AG04449 (cell line): ENCODE measurements around the gene NAP1L3.

Experiments used
- CTCF ChIA-PET: fragments of 350-600 bp; formaldehyde crosslinking; extraction: SDS; loops from one replicate; lab custom pipeline; 2021; ENCODE audit warnings: antibody characterized with exemption; lab: Yijun Ruan, JAX
- POLR2A ChIA-PET: fragments of 400-600, 350-600 bp; formaldehyde crosslinking; extraction: SDS; loops from one replicate; lab custom pipeline; 2020; ENCODE audit warnings: antibody characterized with exemption, inconsistent platforms; lab: Yijun Ruan, JAX
- DNase-seq: peaks from one replicate; pipeline ENCODE4 v3.0.0-alpha.2; 2010; ENCODE audit warnings: low read depth, low spot score
- H3K4me3 ChIP-seq: 2 replicates; pipeline ENCODE4 v1.5.1; 2011; ENCODE audit warnings: low read depth, mild to moderate bottlenecking, control low read depth, low read length
- TF ChIP-seq, protein P1 (sequence below): IDR thresholded peaks from one replicate; pipeline ENCODE4 v1.5.1; 2011; ENCODE audit warnings: mild to moderate bottlenecking, moderate library complexity, low read length, control low read depth, inconsistent platforms; ENCODE audit not compliant: insufficient read depth; ENCODE audit errors: missing control alignments

The NAP1L3 gene, protein sequence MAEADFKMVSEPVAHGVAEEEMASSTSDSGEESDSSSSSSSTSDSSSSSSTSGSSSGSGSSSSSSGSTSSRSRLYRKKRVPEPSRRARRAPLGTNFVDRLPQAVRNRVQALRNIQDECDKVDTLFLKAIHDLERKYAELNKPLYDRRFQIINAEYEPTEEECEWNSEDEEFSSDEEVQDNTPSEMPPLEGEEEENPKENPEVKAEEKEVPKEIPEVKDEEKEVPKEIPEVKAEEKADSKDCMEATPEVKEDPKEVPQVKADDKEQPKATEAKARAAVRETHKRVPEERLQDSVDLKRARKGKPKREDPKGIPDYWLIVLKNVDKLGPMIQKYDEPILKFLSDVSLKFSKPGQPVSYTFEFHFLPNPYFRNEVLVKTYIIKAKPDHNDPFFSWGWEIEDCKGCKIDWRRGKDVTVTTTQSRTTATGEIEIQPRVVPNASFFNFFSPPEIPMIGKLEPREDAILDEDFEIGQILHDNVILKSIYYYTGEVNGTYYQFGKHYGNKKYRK

DNA sequence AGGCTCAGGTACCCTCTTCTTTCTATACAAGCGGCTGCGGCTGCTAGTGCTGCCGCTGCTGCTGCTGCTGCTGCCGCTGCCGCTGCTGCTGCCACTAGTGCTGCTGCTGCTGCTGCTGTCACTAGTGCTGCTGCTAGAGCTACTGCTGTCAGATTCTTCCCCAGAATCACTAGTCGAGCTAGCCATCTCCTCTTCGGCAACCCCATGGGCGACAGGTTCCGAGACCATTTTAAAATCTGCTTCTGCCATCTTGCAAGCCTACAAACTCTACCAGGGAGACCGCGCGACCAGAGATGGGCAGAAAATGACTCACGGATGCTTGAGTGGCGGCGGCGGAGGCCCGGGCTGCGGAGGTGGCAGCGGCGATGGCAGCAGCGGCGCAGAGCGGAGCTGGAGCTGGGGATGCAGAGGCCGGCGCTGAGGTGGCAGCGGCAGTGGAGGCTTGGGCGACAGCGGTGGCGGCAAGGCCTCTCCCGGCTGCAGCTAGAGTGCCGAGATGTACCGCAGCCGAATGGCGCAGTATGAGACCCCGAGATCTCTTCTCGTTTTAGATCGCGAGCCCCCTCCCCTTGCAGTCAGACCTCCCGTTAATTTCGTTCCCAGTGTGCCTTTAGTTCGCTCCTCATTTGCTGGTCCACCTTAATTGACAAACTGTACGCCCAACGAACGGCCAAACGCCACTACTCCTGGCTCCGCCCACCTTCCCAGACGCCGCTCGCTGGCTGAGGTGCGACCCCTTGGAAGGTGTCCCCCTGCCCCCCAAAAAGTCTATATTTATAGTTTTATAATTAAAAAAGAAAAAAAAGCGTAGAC, at the start of gene NAP1L3:
Gene NAP1L3 (minus strand): TSS at position 523 of the 813 bp plus-strand sequence. CDS start 274 bp downstream, at position 249.
- ChIA-PET CTCF (no interaction called here), POLR2A (no interaction called here)
- H3K4me3 ChIP-seq = peak within 1 kb of the TSS; percentile 68
- no peak for DNase-seq
- TF ChIP-seq, protein P1, sequence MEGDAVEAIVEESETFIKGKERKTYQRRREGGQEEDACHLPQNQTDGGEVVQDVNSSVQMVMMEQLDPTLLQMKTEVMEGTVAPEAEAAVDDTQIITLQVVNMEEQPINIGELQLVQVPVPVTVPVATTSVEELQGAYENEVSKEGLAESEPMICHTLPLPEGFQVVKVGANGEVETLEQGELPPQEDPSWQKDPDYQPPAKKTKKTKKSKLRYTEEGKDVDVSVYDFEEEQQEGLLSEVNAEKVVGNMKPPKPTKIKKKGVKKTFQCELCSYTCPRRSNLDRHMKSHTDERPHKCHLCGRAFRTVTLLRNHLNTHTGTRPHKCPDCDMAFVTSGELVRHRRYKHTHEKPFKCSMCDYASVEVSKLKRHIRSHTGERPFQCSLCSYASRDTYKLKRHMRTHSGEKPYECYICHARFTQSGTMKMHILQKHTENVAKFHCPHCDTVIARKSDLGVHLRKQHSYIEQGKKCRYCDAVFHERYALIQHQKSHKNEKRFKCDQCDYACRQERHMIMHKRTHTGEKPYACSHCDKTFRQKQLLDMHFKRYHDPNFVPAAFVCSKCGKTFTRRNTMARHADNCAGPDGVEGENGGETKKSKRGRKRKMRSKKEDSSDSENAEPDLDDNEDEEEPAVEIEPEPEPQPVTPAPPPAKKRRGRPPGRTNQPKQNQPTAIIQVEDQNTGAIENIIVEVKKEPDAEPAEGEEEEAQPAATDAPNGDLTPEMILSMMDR = no peak

DNA sequence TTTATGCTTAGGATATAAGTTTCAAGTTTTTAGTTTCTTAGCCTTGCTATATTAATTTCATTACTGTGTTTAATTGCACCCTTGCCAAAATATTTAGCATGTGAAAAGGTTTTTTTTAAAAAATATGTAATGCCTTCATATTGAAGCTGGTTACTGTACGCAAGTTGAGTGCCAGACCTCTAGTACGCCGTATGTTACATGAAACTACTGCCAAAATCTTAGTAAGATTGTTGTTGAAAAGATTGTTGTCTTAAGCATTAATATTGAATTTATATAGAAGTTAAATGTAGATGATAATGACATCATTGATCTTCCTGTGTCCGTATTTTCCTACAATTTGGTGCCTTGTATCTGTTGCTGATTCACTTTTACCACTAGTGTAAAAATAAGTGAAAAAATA, 37.7 kb upstream of the NAP1L3 start:
- TF ChIP-seq, protein P1 = no peak
- no peak for DNase-seq
- no peak overlapping the region for H3K4me3 ChIP-seq
- ChIA-PET CTCF (no interaction called here), POLR2A (no interaction called here)

DNA sequence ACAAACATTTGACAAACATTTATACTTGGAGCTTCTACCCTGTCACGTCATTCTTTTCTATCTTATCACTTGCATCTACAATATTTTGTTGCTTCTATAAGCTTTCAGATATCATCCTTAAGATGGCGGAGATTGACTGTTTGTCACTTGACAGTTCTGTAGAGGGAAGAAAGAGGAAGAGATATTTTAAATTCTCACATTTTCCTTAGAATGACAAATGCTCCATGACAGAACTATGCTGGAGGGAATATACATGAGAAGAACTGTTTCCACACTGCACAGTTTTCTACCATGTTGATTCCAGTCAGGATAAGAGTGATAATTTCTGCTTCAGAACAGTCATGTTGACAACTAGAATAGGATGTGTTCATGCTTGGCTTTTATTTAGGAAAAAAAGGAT, 30.3 kb upstream of the NAP1L3 start:
- no peak overlapping the region for H3K4me3 ChIP-seq
- ChIA-PET CTCF (no interaction called here), POLR2A (no interaction called here)

DNA sequence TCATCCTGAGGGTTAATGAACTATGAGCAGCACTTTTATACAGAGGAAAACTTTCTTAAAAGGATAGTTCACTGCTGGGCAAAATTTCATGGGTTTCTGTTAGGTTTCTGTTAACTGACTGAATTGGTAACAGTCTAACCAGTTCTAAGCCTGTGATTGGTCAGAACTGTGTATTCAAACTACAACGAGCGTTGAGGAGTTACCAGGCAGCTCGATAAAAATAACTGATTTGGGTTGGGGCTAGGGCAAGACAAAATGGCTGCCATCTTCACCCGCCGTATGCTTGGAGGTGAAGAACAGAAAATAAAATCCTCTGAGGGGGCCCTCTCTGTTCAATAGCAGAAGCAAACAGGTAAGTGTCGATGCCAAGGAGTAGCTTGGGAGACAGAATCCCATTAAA, 22.6 kb upstream of the NAP1L3 start:
- TF ChIP-seq, protein P1 = no peak
- ChIA-PET POLR2A (no interaction called here), CTCF (no interaction called here)
- no peak overlapping the region for H3K4me3 ChIP-seq
- DNase-seq = no peak

More for the DNA sequence above, 30.3 kb upstream of the NAP1L3 start:
- DNase-seq = no peak
- TF ChIP-seq, protein P1 = no peak

DNA sequence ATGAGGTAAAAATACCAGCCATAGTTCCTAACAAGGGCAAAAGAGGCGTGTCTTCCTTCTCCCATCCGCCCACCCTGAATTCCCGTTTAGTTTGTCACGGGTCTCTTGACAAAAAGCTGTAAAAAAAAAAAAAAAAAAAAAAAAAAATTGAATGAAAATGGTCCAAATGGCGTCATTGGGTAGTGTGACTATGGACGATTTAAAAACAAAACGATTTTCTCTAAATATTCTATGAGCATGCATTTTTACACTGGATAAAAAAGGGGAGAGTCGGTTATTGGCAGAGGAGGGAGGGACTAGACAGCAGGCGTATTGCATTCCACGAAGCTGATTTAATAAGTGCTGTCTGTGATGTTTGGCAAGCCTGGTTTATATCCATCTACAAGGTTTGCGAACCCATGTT, 492 bp upstream of the NAP1L3 start, which contains the start of gene FAM133A:
Gene FAM133A (plus strand): TSS at position 338 of the 403 bp plus-strand sequence. CDS start 35,214 bp downstream, outside the sequence.
- ChIA-PET CTCF (no interaction called here), POLR2A (no interaction called here)
- H3K4me3 ChIP-seq = peak within 1 kb of the TSS; percentile 68
- no peak for DNase-seq
- TF ChIP-seq, protein P1 = no peak

DNA sequence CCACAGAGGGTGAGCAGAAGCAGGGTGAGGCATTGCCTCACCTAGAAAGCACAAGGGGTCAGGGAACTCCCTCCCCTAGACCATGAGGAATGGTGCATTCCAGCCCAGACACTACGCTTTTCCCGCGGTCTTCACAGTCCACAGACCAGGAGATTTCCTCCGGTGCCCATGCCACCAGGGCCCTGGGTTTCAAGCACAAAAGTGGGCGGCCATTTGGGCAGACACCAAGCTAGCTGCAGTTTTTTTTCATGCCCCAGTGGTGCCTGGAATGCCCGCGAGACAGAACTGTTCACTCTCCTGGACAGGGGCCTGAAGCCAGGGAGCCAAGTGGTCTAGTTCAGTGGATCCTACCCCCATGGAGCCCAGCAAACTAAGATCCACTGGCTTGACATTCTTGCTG, 12.8 kb downstream of the NAP1L3 start:
- CTCF ChIA-PET = no interaction called here
- no peak for DNase-seq
- no peak overlapping the region for H3K4me3 ChIP-seq
- TF ChIP-seq, protein P1 = no peak
- POLR2A ChIA-PET = no interaction called here
